WTC11 (cell line): ENCODE results near the gene LGALS7.

Experiments
- AFF4 ChIP-seq: sonication (generic); formaldehyde crosslinking; IDR thresholded peaks from 2 replicates; pipeline ENCODE4 v1.8.1; 2023; ENCODE audit warnings: mild to moderate bottlenecking, missing genetic modification reagents, borderline replicate concordance
- CBFB ChIP-seq: sonication (generic); formaldehyde crosslinking; IDR thresholded peaks from 2 replicates; pipeline ENCODE4 v1.8.1; 2022; ENCODE audit warnings: mild to moderate bottlenecking, low read depth, missing genetic modification reagents
- JUN ChIP-seq: sonication (generic); formaldehyde crosslinking; IDR thresholded peaks from 2 replicates; pipeline ENCODE4 v1.8.0; 2023; ENCODE audit warnings: mild to moderate bottlenecking, missing genetic modification reagents
- MAX ChIP-seq: sonication (generic); formaldehyde crosslinking; IDR thresholded peaks from 2 replicates; pipeline ENCODE4 v1.8.0; 2022; ENCODE audit warnings: mild to moderate bottlenecking, missing genetic modification reagents
- NFYB ChIP-seq: sonication (generic); formaldehyde crosslinking; conservative IDR thresholded peaks from 2 replicates; pipeline ENCODE4 v1.8.0; 2022; ENCODE audit warnings: low read depth, missing genetic modification reagents
- RELA ChIP-seq: sonication (generic); formaldehyde crosslinking; IDR thresholded peaks from 2 replicates; pipeline ENCODE4 v1.8.1; 2022; ENCODE audit warnings: missing genetic modification reagents, mild to moderate bottlenecking, borderline replicate concordance
- TF ChIP-seq, protein P1 (sequence below): fragments of 200-600 bp; IDR thresholded peaks from 2 replicates; pipeline ENCODE4 v1.8.0; 2022; ENCODE audit warnings: antibody characterized with exemption
- TF ChIP-seq, protein P2 (sequence below): sonication (generic); formaldehyde crosslinking; IDR thresholded peaks from 2 replicates; pipeline ENCODE4 v1.8.1; 2022; ENCODE audit warnings: mild to moderate bottlenecking, missing genetic modification reagents, moderate library complexity, borderline replicate concordance

GRCh38 chr19:38785187-38785699 is 11.9 kb upstream of the LGALS7 start:
- TF ChIP-seq JUN (CRISPR knock-in tag), result no peak
- TF ChIP-seq, protein P1, sequence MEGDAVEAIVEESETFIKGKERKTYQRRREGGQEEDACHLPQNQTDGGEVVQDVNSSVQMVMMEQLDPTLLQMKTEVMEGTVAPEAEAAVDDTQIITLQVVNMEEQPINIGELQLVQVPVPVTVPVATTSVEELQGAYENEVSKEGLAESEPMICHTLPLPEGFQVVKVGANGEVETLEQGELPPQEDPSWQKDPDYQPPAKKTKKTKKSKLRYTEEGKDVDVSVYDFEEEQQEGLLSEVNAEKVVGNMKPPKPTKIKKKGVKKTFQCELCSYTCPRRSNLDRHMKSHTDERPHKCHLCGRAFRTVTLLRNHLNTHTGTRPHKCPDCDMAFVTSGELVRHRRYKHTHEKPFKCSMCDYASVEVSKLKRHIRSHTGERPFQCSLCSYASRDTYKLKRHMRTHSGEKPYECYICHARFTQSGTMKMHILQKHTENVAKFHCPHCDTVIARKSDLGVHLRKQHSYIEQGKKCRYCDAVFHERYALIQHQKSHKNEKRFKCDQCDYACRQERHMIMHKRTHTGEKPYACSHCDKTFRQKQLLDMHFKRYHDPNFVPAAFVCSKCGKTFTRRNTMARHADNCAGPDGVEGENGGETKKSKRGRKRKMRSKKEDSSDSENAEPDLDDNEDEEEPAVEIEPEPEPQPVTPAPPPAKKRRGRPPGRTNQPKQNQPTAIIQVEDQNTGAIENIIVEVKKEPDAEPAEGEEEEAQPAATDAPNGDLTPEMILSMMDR, result no peak
- TF ChIP-seq AFF4 (CRISPR knock-in tag), result no peak
- TF ChIP-seq RELA, result no peak
- TF ChIP-seq, protein P2, sequence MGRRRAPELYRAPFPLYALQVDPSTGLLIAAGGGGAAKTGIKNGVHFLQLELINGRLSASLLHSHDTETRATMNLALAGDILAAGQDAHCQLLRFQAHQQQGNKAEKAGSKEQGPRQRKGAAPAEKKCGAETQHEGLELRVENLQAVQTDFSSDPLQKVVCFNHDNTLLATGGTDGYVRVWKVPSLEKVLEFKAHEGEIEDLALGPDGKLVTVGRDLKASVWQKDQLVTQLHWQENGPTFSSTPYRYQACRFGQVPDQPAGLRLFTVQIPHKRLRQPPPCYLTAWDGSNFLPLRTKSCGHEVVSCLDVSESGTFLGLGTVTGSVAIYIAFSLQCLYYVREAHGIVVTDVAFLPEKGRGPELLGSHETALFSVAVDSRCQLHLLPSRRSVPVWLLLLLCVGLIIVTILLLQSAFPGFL (CRISPR knock-in tag), result no peak
- no peak for TF ChIP-seq MAX (CRISPR knock-in tag)
- no peak for TF ChIP-seq NFYB (CRISPR knock-in tag)
- no peak for TF ChIP-seq CBFB (CRISPR knock-in tag)
